ENCODE results near the gene SNX12.
"Not testable (repeated sequence)": the region's sequence is repeated elsewhere in the genome, so short reads cannot be mapped to it uniquely, and the experiment has no call there.

The SNX12 gene

GRCh38 chrX:71085900-71086299 is 17.8 kb upstream of the SNX12 start:
- DNase-seq, result no peak

GRCh38 chrX:71082822-71083221 is 14.7 kb upstream of the SNX12 start:
- DNase-seq, result no peak

GRCh38 chrX:71082124-71082647 is 14.1 kb upstream of the SNX12 start:
- DNase-seq, result no peak

- DNase-seq, result no peak
These were observed 13.4 kb upstream of the SNX12 start for GRCh38 chrX:71081330-71082123.

GRCh38 chrX:71070531-71070930 is 2.4 kb upstream of the SNX12 start:
- DNase-seq, result no peak

- DNase-seq, result no peak
These were observed 456 bp downstream of the SNX12 start for GRCh38 chrX:71067712-71068043.

GRCh38 chrX:71067089-71067488 is 1.0 kb downstream of the SNX12 start:
- DNase-seq, result no peak

GRCh38 chrX:71060127-71060526 is 8.0 kb downstream of the SNX12 start:
- no peak for DNase-seq

- no peak for DNase-seq
These were observed 10.1 kb downstream of the SNX12 start for GRCh38 chrX:71057848-71058530.

- no peak for DNase-seq
These were observed 11.3 kb downstream of the SNX12 start for GRCh38 chrX:71056867-71057266.

GRCh38 chrX:71053217-71053621 is 14.9 kb downstream of the SNX12 start:
- DNase-seq, result no peak

- no peak for DNase-seq
These were observed 15.4 kb downstream of the SNX12 start for GRCh38 chrX:71052721-71053120.

- DNase-seq, result not testable (repeated sequence)
These were observed 20.2 kb downstream of the SNX12 start for GRCh38 chrX:71047891-71048290.

GRCh38 chrX:71017396-71017939 is 50.7 kb downstream of the SNX12 start:
- no peak for DNase-seq

Measured in NCI-H2029 (cell line).